NCI-H1930 (cell line): ENCODE results near the gene TYRO3.
A peak's percentile ranks its signal among the peaks of the same experiment; 100 is the strongest.

Source experiments
- DNase-seq, 2 experiments: peaks; one replicate each; lab custom pipeline; 2025; lab: John Stamatoyannopoulos, UW

Gene TYRO3

GRCh38 chr15:41558400-41559238 is at the start of gene TYRO3:
Gene TYRO3 (plus strand): TSS chr15:41559212. CDS start chr15:41559258, 46 bp downstream.
- peak in 1 of 2 experiments; percentile 44 for DNase-seq

GRCh38 chr15:41510728-41511127 is 48.3 kb upstream of the TYRO3 start:
- DNase-seq, result no peak

GRCh38 chr15:41511331-41511898 is 47.6 kb upstream of the TYRO3 start:
- no peak for DNase-seq

- no peak for DNase-seq
Observed at GRCh38 chr15:41511899-41512369, 47.1 kb upstream of the TYRO3 start.

- DNase-seq, result no peak
Observed at GRCh38 chr15:41512512-41512939, 46.5 kb upstream of the TYRO3 start.

GRCh38 chr15:41512940-41513505 is 46.0 kb upstream of the TYRO3 start:
- no peak for DNase-seq

- DNase-seq, result no peak
Observed at GRCh38 chr15:41513506-41514227, 45.3 kb upstream of the TYRO3 start, which contains the start of gene LTK. Gene LTK (minus strand): TSS chr15:41513827. CDS start chr15:41513709, 118 bp downstream.

GRCh38 chr15:41517895-41518449 is 41.0 kb upstream of the TYRO3 start:
- DNase-seq, result no peak

GRCh38 chr15:41520636-41521035 is 38.4 kb upstream of the TYRO3 start:
- DNase-seq, result no peak

GRCh38 chr15:41521614-41522013 is 37.4 kb upstream of the TYRO3 start:
- no peak for DNase-seq

GRCh38 chr15:41523097-41523496 is 35.9 kb upstream of the TYRO3 start:
- no peak for DNase-seq

GRCh38 chr15:41530363-41530956 is 28.6 kb upstream of the TYRO3 start:
- DNase-seq, result no peak

GRCh38 chr15:41535544-41535943 is 23.5 kb upstream of the TYRO3 start:
- no peak for DNase-seq

GRCh38 chr15:41536866-41537265 is 22.1 kb upstream of the TYRO3 start:
- no peak for DNase-seq

- no peak for DNase-seq
Observed at GRCh38 chr15:41543521-41543870, 15.5 kb upstream of the TYRO3 start.

GRCh38 chr15:41544650-41545015 is 14.4 kb upstream of the TYRO3 start:
- DNase-seq, result no peak

GRCh38 chr15:41545218-41545617 is 13.8 kb upstream of the TYRO3 start:
- DNase-seq, result no peak

GRCh38 chr15:41546851-41547786 is 11.9 kb upstream of the TYRO3 start:
- no peak for DNase-seq

- DNase-seq, result no peak
Observed at GRCh38 chr15:41550066-41550775, 8.8 kb upstream of the TYRO3 start.

GRCh38 chr15:41553731-41554130 is 5.3 kb upstream of the TYRO3 start:
- DNase-seq, result no peak
